GM12878 (cell line): ENCODE data around the gene SIK3. TPM values are rescaled to one million over a fixed set of nuclear protein-coding genes. Genes with fewer than 3 reads are reported as not detected.

ENCODE experiments used
- CREB1 ChIP-seq: IDR thresholded peaks from 2 replicates; pipeline ENCODE4 v1.6.1; 2012; ENCODE audit warnings: low read depth, mild to moderate bottlenecking, inconsistent platforms
- CREM ChIP-seq: IDR thresholded peaks from 2 replicates; pipeline ENCODE4 v1.6.1; 2014; ENCODE audit warnings: antibody characterized with exemption, low read depth
- FOS ChIP-seq: IDR thresholded peaks from 3 replicates; pipeline ENCODE4 v1.6.1; 2011; ENCODE audit warnings: borderline replicate concordance; ENCODE audit not compliant: insufficient read length; ENCODE audit errors: extremely low read depth
- FOXM1 ChIP-seq: IDR thresholded peaks from 2 replicates; pipeline ENCODE4 v1.6.1; 2012; ENCODE audit warnings: low read depth, mild to moderate bottlenecking, inconsistent platforms, low read length, moderate library complexity
- GATAD2B ChIP-seq: fragments of 450-650 bp; conservative IDR thresholded peaks from 2 replicates; pipeline ENCODE4 v1.6.1; 2017; ENCODE audit warnings: low read depth, mild to moderate bottlenecking, moderate library complexity
- MTA3 ChIP-seq: IDR thresholded peaks from 2 replicates; pipeline ENCODE4 v1.6.1; 2012; ENCODE audit warnings: low read length, inconsistent platforms, borderline replicate concordance
- NFXL1 ChIP-seq: fragments of 450-650 bp; IDR thresholded peaks from 2 replicates; pipeline ENCODE4 v1.6.1; 2017; ENCODE audit warnings: antibody characterized with exemption, mild to moderate bottlenecking, borderline replicate concordance
- POLR2A ChIP-seq: IDR thresholded peaks from 2 replicates; pipeline ENCODE4 v1.6.1; 2011; ENCODE audit warnings: low read depth, mild to moderate bottlenecking, low read length
- RB1 ChIP-seq: fragments of 450-650 bp; formaldehyde crosslinking; IDR thresholded peaks from 2 replicates; pipeline ENCODE4 v1.6.1; 2017; ENCODE audit warnings: mild to moderate bottlenecking, borderline replicate concordance
- SIX5 ChIP-seq: IDR thresholded peaks from 2 replicates; pipeline ENCODE4 v1.6.1; 2011; ENCODE audit warnings: mild to moderate bottlenecking, low read depth, low read length, moderate library complexity; ENCODE audit not compliant: severe bottlenecking
- TBL1XR1 ChIP-seq: IDR thresholded peaks from 2 replicates; pipeline ENCODE4 v1.6.1; 2012; ENCODE audit warnings: low read depth, low read length, improper control_type of control experiment
- TCF12 ChIP-seq: IDR thresholded peaks from 2 replicates; pipeline ENCODE4 v1.6.1; 2011; ENCODE audit warnings: low read depth, mild to moderate bottlenecking, low read length
- YY1 ChIP-seq: IDR thresholded peaks from 2 replicates; pipeline ENCODE4 v1.6.1; 2011; ENCODE audit warnings: low read depth, mild to moderate bottlenecking, low read length
- ZBED1 ChIP-seq: IDR thresholded peaks from 2 replicates; pipeline ENCODE4 v1.6.1; 2016; ENCODE audit warnings: borderline replicate concordance
- ZNF217 ChIP-seq: fragments of 450-650 bp; IDR thresholded peaks from 2 replicates; pipeline ENCODE4 v1.6.1; 2017; ENCODE audit warnings: antibody characterized with exemption, mild to moderate bottlenecking
- ZSCAN29 ChIP-seq: fragments of 450-650 bp; IDR thresholded peaks from 2 replicates; pipeline ENCODE4 v1.6.1; 2017; ENCODE audit warnings: mild to moderate bottlenecking, moderate library complexity
- polyA plus RNA-seq, 11 experiments: library from polyadenylated mRNA; depleted of rRNA in 4 of 11; unstranded in 6 of 11; stranded (reverse) in 5 of 11; fragments of >200 nt; fragmentation: Nextera tagmentation in 4 of 11; fragmentation: Illumina TruSeq in 1 of 11; extraction: Ambion mirVana in 4 of 11; extraction: Trizol in 1 of 11; gene quantifications; 1 replicate in 1 of 11; 2 replicates in 10 of 11; pipeline versions ENCODE4 v1.2.1 to v1.2.3, GENCODE V29; 2011 to 2016; ENCODE audit warnings: inconsistent platforms in 2 of 11, missing spikeins in 2 of 11, low read depth in 1 of 11
- total RNA-seq, 4 experiments: library from RNA; depleted of rRNA in 3 of 4; stranded (reverse); fragments of >200 nt in 3 of 4; fragmentation: Illumina TruSeq in 1 of 4; extraction: Trizol in 1 of 4; gene quantifications; 2 replicates each; pipeline versions ENCODE4 v1.2.1 to v1.2.3, GENCODE V29; 2013 to 2021
- TF ChIP-seq, protein P1 (sequence below): fragments of 450-650 bp; IDR thresholded peaks from 2 replicates; pipeline ENCODE4 v1.6.1; 2017; ENCODE audit warnings: mild to moderate bottlenecking, moderate library complexity
- TF ChIP-seq, protein P2 (sequence below): IDR thresholded peaks from 2 replicates; pipeline ENCODE4 v1.6.1; 2012; ENCODE audit warnings: low read depth, low read length, improper control_type of control experiment
- TF ChIP-seq, protein P3 (sequence below): fragments of 450-650 bp; IDR thresholded peaks from 2 replicates; pipeline ENCODE4 v1.6.1; 2016; ENCODE audit warnings: mild to moderate bottlenecking

Gene SIK3
- total and polyA plus RNA-seq, 10 of the 15 experiments (the other 5 are each of a cell fraction or from before 2014, with no cell fraction given): 2.5 to 31.9 (median 11.1) TPM

DNA sequence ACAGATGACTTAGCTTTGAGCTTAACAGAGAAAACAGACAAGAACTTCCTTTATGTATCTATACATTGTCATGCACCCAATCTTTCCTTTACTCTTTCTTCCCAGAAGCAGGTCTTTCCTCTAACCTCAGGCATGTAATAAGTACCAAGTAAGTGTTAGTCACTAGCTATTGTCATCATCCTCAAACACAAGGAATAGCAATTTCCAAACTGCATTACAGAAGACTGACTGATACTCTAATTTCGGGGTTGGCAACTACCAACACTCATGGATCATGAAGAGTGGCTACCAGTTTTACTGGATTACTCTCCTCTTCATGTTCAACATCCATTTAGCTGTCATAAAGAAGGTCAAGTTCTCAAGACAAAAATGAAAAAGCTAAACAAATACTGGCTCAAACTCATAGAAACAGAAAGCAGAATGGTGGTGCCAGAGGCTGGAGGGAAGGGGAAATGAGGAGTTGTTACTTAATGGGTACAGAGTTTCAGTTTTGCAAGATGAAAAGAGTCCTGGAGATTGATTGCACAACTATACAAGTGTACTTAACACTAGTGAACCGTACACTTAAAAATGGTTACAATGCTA is 111.6 kb downstream of the SIK3 start (continued):
- TF ChIP-seq, protein P1, sequence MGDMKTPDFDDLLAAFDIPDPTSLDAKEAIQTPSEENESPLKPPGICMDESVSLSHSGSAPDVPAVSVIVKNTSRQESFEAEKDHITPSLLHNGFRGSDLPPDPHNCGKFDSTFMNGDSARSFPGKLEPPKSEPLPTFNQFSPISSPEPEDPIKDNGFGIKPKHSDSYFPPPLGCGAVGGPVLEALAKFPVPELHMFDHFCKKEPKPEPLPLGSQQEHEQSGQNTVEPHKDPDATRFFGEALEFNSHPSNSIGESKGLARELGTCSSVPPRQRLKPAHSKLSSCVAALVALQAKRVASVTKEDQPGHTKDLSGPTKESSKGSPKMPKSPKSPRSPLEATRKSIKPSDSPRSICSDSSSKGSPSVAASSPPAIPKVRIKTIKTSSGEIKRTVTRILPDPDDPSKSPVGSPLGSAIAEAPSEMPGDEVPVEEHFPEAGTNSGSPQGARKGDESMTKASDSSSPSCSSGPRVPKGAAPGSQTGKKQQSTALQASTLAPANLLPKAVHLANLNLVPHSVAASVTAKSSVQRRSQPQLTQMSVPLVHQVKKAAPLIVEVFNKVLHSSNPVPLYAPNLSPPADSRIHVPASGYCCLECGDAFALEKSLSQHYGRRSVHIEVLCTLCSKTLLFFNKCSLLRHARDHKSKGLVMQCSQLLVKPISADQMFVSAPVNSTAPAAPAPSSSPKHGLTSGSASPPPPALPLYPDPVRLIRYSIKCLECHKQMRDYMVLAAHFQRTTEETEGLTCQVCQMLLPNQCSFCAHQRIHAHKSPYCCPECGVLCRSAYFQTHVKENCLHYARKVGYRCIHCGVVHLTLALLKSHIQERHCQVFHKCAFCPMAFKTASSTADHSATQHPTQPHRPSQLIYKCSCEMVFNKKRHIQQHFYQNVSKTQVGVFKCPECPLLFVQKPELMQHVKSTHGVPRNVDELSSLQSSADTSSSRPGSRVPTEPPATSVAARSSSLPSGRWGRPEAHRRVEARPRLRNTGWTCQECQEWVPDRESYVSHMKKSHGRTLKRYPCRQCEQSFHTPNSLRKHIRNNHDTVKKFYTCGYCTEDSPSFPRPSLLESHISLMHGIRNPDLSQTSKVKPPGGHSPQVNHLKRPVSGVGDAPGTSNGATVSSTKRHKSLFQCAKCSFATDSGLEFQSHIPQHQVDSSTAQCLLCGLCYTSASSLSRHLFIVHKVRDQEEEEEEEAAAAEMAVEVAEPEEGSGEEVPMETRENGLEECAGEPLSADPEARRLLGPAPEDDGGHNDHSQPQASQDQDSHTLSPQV: no peak
- no peak for TF ChIP-seq ZBED1
- no peak; the same call in 1 of the 2 replicates for TF ChIP-seq CREM
- TF ChIP-seq TCF12: no peak
- TF ChIP-seq, protein P2, sequence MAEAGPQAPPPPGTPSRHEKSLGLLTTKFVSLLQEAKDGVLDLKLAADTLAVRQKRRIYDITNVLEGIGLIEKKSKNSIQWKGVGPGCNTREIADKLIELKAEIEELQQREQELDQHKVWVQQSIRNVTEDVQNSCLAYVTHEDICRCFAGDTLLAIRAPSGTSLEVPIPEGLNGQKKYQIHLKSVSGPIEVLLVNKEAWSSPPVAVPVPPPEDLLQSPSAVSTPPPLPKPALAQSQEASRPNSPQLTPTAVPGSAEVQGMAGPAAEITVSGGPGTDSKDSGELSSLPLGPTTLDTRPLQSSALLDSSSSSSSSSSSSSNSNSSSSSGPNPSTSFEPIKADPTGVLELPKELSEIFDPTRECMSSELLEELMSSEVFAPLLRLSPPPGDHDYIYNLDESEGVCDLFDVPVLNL: no peak
- TF ChIP-seq ZSCAN29: no peak
- no peak for TF ChIP-seq CREB1
- no peak for TF ChIP-seq YY1
- no peak; the same call in 1 of the 2 replicates for TF ChIP-seq FOXM1
- TF ChIP-seq MTA3: no peak
- TF ChIP-seq, protein P3, sequence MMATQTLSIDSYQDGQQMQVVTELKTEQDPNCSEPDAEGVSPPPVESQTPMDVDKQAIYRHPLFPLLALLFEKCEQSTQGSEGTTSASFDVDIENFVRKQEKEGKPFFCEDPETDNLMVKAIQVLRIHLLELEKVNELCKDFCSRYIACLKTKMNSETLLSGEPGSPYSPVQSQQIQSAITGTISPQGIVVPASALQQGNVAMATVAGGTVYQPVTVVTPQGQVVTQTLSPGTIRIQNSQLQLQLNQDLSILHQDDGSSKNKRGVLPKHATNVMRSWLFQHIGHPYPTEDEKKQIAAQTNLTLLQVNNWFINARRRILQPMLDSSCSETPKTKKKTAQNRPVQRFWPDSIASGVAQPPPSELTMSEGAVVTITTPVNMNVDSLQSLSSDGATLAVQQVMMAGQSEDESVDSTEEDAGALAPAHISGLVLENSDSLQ: peak; percentile 60
- TF ChIP-seq SIX5: no peak
- no peak for TF ChIP-seq FOS
- TF ChIP-seq RB1: no peak
- TF ChIP-seq GATAD2B: no peak
- no peak for TF ChIP-seq TBL1XR1
- no peak for TF ChIP-seq ZNF217
- TF ChIP-seq NFXL1: no peak
- TF ChIP-seq POLR2A: no peak
